ENCODE results near the gene MGMT. TPM values are rescaled to one million over a fixed set of nuclear protein-coding genes. Genes with fewer than 3 reads are reported as not detected.

The MGMT gene
- total RNA-seq, 3 donors from 2014 or later, result 34.1 to 57.8 (median 46.7) TPM

- no peaks in the 10 kb centered on the region for H3K9me3 ChIP-seq
- no peaks in the 10 kb centered on the region for H3K4me1 ChIP-seq
- H3K27ac ChIP-seq, result no peak overlapping the region
- no peaks in the 10 kb centered on the region for H3K36me3 ChIP-seq
- intact Hi-C loops (cut with DNase I; ENCODE audit: low total_unique reads), result no loop called here
- TF ChIP-seq CTCF (IDR thresholded peaks at IDR 0.05) (no peak), POLR2AphosphoS5 (IDR thresholded peaks at IDR 0.05) (no peak), POLR2A (IDR thresholded peaks at IDR 0.05) (no peak)
- H3K27me3 ChIP-seq, result no peaks in the 10 kb centered on the region
- no peak overlapping the region for H3K4me3 ChIP-seq
- no peak for DNase-seq (ENCODE audit: low spot score in 2 of 2)
Observed at GRCh38 chr10:129774082-129774735, 307.2 kb downstream of the MGMT start.

GRCh38 chr10:129774736-129775401 lies 307.8 kb downstream of the MGMT start:
- H3K4me1 ChIP-seq, result no peaks in the 10 kb centered on the region
- no peaks in the 10 kb centered on the region for H3K9me3 ChIP-seq
- H3K4me3 ChIP-seq, result no peak overlapping the region
- TF ChIP-seq CTCF (IDR thresholded peaks at IDR 0.05), result no peak
- TF ChIP-seq POLR2A (IDR thresholded peaks at IDR 0.05), result no peak
- TF ChIP-seq POLR2AphosphoS5 (IDR thresholded peaks at IDR 0.05), result no peak
- no peaks in the 10 kb centered on the region for H3K27me3 ChIP-seq
- H3K36me3 ChIP-seq, result no peaks in the 10 kb centered on the region
- no peak for DNase-seq (ENCODE audit: low spot score in 2 of 2)
- no peak overlapping the region for H3K27ac ChIP-seq
- intact Hi-C loops (cut with DNase I; ENCODE audit: low total_unique reads), result no loop called here

- no peak for DNase-seq (ENCODE audit: low spot score in 2 of 2)
- no peaks in the 10 kb centered on the region for H3K9me3 ChIP-seq
- intact Hi-C loops (cut with DNase I; ENCODE audit: low total_unique reads), result no loop called here
- no peaks in the 10 kb centered on the region for H3K27me3 ChIP-seq
- no peaks in the 10 kb centered on the region for H3K4me1 ChIP-seq
- no peaks in the 10 kb centered on the region for H3K36me3 ChIP-seq
- no peak overlapping the region for H3K4me3 ChIP-seq
- TF ChIP-seq CTCF (IDR thresholded peaks at IDR 0.05), result no peak
- no peak for TF ChIP-seq POLR2A (IDR thresholded peaks at IDR 0.05)
- TF ChIP-seq POLR2AphosphoS5 (IDR thresholded peaks at IDR 0.05), result no peak
- H3K27ac ChIP-seq, result no peak overlapping the region
Observed at GRCh38 chr10:129775681-129776080, 308.6 kb downstream of the MGMT start.

GRCh38 chr10:129777687-129778086 lies 310.6 kb downstream of the MGMT start:
- Histone ChIP-seq H3K36me3 (no peaks in the 10 kb centered on the region), H3K27ac (no peak overlapping the region), H3K27me3 (no peaks in the 10 kb centered on the region), H3K4me1 (no peaks in the 10 kb centered on the region), H3K9me3 (no peaks in the 10 kb centered on the region), H3K4me3 (no peak overlapping the region)
- no peak for DNase-seq (ENCODE audit: low spot score in 2 of 2)
- intact Hi-C loops (cut with DNase I; ENCODE audit: low total_unique reads), result no loop called here
- TF ChIP-seq POLR2AphosphoS5 (IDR thresholded peaks at IDR 0.05) (no peak), POLR2A (IDR thresholded peaks at IDR 0.05) (no peak), CTCF (IDR thresholded peaks at IDR 0.05) (no peak)

- TF ChIP-seq POLR2AphosphoS5 (IDR thresholded peaks at IDR 0.05) (no peak), CTCF (IDR thresholded peaks at IDR 0.05) (no peak), POLR2A (IDR thresholded peaks at IDR 0.05) (no peak)
- DNase-seq (ENCODE audit: low spot score in 2 of 2), result no peak
- Histone ChIP-seq H3K36me3 (no peaks in the 10 kb centered on the region), H3K9me3 (no peaks in the 10 kb centered on the region), H3K4me1 (no peaks in the 10 kb centered on the region), H3K27ac (no peak overlapping the region), H3K27me3 (no peaks in the 10 kb centered on the region), H3K4me3 (no peak overlapping the region)
- intact Hi-C loops (cut with DNase I; ENCODE audit: low total_unique reads), result no loop called here
Observed at GRCh38 chr10:129778571-129778970, 311.5 kb downstream of the MGMT start.
